Dendritic cell treated with granulocyte-macrophage colony-stimulating factor and Interleukin-4, amounts not matched to agents 40 ng/mL and 50 ng/mL, for 4 days (primary cell): ENCODE data around the gene FAM219B.
A peak's percentile ranks its signal among the peaks of the same experiment; 100 is the strongest.

Experiments
- H3K27ac Mint-ChIP-seq: one replicate; pipeline ENCODE4 v1.8.0; 2022; ENCODE audit warnings: mild to moderate bottlenecking, mixed read lengths
- H3K27me3 Mint-ChIP-seq: one replicate; pipeline ENCODE4 v1.8.0; 2022; ENCODE audit warnings: mild to moderate bottlenecking, mixed read lengths
- H3K36me3 Mint-ChIP-seq: one replicate; pipeline ENCODE4 v1.8.0; 2022; ENCODE audit warnings: low read depth, mixed read lengths
- H3K4me1 Mint-ChIP-seq: one replicate; pipeline ENCODE4 v1.8.0; 2022; ENCODE audit warnings: low read depth, mixed read lengths
- H3K4me3 Mint-ChIP-seq: one replicate; pipeline ENCODE4 v1.8.0; 2022; ENCODE audit warnings: mild to moderate bottlenecking, moderate library complexity, mixed read lengths
- H3K9me3 Mint-ChIP-seq: one replicate; pipeline ENCODE4 v1.8.0; 2022; ENCODE audit warnings: mixed read lengths
- intact Hi-C: fragments of 100-400 bp; cut with micrococcal nuclease; formaldehyde crosslinking; loops from one replicate; pipeline ENCODE4 v1.15.0; 2022

The FAM219B gene

DNA sequence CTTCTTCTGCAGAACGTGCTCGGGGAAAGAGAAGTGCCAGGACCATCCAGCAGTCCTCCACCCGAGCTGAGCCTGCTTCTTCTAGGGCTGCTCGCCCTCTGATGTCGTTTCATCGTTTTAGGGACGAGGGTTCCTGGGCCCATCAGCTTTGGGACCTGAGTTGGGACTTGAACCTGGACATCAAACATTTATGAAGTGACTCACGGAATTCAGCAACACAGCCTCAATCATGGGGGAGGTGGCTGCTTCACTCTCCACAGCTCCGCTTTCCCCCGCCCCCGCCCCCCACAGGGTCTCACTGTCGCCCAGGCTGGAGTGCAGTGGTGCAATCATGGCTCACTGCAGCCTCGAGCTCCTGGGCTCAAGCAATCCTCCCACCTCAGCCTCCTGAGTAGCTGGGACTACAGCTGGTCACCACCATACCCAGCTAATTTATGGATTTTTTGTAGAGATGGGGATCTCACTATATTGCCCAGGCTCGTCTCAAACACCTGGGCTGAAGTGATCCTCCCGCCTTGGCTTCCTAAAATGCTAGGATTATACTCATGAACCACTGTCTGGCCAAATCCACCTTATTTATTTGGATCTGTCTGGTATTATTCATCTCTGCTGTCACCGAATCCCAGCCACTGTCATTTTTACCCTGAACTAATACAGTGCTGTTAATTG lies 32.8 kb downstream of the FAM219B start:
- Mint-ChIP-seq H3K9me3 (no peaks in the 10 kb centered on the region), H3K36me3 (peaks cover 40% of the 10 kb centered on the region), H3K27me3 (peaks cover 1% of the 10 kb centered on the region), H3K4me1 (peaks cover 51% of the 10 kb centered on the region), H3K4me3 (peak overlapping the region; percentile 95), H3K27ac (peak overlapping the region; percentile 96)
- intact Hi-C loops: loop anchor here (2.0 kb wide), 1 partner anchor 17 kb away; the partner anchor contains the start of gene MPI

GRCh38 chr15:74873036-74873755 lies 33.5 kb downstream of the FAM219B start, which contains the start of gene SCAMP2:
Gene SCAMP2 (minus strand): TSS chr15:74873365. CDS start chr15:74873255, 110 bp downstream.
- no peaks in the 10 kb centered on the region for H3K9me3 Mint-ChIP-seq
- intact Hi-C loops: loop anchor here (2.0 kb wide), 1 partner anchor 18 kb away; the partner anchor contains the start of gene MPI
- H3K36me3 Mint-ChIP-seq: peaks cover 45% of the 10 kb centered on the region
- peak within 1 kb of the TSS; percentile 95 for H3K4me3 Mint-ChIP-seq
- H3K27me3 Mint-ChIP-seq: peaks cover 1% of the 10 kb centered on the region
- peak within 1 kb of the TSS; percentile 96 for H3K27ac Mint-ChIP-seq
- peaks cover 52% of the 10 kb centered on the region for H3K4me1 Mint-ChIP-seq

GRCh38 chr15:74872702-74873035 lies 34.0 kb downstream of the FAM219B start:
- H3K27me3 Mint-ChIP-seq: peaks cover 1% of the 10 kb centered on the region
- intact Hi-C loops: loop anchor here (2.0 kb wide), 1 partner anchor 18 kb away; the partner anchor contains the start of gene MPI
- peak overlapping the region; percentile 95 for H3K4me3 Mint-ChIP-seq
- H3K36me3 Mint-ChIP-seq: peaks cover 45% of the 10 kb centered on the region
- H3K4me1 Mint-ChIP-seq: peaks cover 57% of the 10 kb centered on the region
- H3K9me3 Mint-ChIP-seq: no peaks in the 10 kb centered on the region
- H3K27ac Mint-ChIP-seq: peak overlapping the region; percentile 96

DNA sequence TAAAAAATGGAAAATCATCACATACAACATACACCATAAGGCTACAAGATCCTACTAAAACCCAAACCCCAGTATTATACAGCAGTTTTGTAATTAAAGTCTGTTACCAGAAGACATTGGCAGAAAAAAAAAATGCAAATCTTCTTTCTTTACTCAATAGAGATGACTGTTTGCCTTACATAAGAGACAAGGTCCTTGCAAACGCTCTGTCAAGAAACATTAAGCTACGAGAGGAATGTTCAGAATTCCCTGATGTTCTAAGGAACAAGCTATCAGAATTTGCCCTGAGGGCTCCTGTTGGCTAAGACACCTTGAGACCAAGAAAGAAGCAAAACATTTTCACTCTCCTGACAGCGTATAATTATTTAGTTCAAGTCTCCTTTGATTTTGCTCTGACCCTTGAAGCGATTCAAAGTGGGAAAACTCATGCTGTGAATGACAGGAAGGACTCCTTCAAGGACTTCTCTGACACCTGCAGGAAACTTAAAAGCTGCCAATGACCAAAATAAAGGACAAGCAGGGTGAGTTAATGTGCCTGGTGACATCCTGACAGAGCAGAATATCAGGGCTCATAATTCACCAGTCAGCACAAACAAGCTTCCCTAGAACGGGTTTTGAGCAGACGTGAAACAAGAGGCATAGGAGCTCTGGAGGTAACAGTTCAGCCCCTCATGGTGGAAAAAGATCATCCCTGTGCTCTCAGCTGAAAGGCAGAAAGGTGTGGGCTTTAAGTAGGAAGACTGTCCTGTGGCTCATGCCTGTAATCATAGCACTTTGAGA lies 36.0 kb downstream of the FAM219B start:
- Mint-ChIP-seq H3K27me3 (peaks cover 1% of the 10 kb centered on the region), H3K4me1 (peaks cover 72% of the 10 kb centered on the region), H3K4me3 (peak overlapping the region; percentile 95), H3K36me3 (peaks cover 66% of the 10 kb centered on the region), H3K9me3 (no peaks in the 10 kb centered on the region), H3K27ac (peak overlapping the region; percentile 96)
- intact Hi-C loops: no loop called here

DNA sequence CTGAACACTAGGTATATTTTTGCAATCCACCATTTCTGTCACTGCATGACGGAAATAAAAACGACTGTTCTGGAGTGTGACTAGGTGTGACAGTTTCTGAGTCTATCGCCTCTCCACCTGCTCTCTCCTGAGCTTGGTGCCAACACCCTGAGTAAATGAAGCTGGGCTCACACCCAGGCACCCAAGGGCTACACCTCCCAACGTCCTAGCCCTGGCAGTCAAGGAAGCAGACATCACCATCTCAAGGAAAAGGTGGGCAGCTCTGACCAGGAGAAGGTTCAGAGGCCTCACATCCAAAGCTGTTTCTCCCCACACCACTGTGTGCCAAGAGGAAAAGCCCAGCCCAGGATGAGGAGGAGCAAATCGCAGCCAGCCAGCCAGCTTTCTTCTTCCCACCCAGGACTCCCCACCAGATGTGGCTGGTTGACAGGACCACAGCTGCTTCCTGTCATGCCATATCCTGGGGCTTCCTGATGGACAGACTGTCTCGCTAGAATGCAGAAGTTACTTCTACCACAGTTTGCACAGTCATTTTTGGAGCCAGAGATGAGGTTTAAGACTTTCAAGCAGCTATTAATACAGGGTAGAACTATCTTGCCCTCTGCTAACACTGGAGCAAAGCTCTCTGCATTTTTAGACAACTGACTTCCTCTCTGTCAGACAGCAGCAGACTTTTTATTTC lies 36.8 kb downstream of the FAM219B start:
- H3K9me3 Mint-ChIP-seq: no peaks in the 10 kb centered on the region
- peak overlapping the region; percentile 96 for H3K27ac Mint-ChIP-seq
- H3K36me3 Mint-ChIP-seq: peaks cover 73% of the 10 kb centered on the region
- H3K4me1 Mint-ChIP-seq: peaks cover 73% of the 10 kb centered on the region
- H3K4me3 Mint-ChIP-seq: peak overlapping the region; percentile 95
- intact Hi-C loops: no loop called here
- H3K27me3 Mint-ChIP-seq: no peaks in the 10 kb centered on the region

GRCh38 chr15:74869372-74869725 lies 37.3 kb downstream of the FAM219B start:
- Mint-ChIP-seq H3K27me3 (no peaks in the 10 kb centered on the region), H3K4me3 (peak overlapping the region; percentile 95), H3K36me3 (peaks cover 78% of the 10 kb centered on the region), H3K9me3 (no peaks in the 10 kb centered on the region), H3K4me1 (peaks cover 78% of the 10 kb centered on the region), H3K27ac (peak overlapping the region; percentile 96)
- intact Hi-C loops: no loop called here

GRCh38 chr15:74868059-74868458 lies 38.6 kb downstream of the FAM219B start:
- Mint-ChIP-seq H3K36me3 (peaks cover 89% of the 10 kb centered on the region), H3K9me3 (no peaks in the 10 kb centered on the region), H3K4me3 (peak overlapping the region; percentile 42), H3K27ac (peak overlapping the region; percentile 96), H3K4me1 (peaks cover 81% of the 10 kb centered on the region), H3K27me3 (no peaks in the 10 kb centered on the region)
- intact Hi-C loops: no loop called here

DNA sequence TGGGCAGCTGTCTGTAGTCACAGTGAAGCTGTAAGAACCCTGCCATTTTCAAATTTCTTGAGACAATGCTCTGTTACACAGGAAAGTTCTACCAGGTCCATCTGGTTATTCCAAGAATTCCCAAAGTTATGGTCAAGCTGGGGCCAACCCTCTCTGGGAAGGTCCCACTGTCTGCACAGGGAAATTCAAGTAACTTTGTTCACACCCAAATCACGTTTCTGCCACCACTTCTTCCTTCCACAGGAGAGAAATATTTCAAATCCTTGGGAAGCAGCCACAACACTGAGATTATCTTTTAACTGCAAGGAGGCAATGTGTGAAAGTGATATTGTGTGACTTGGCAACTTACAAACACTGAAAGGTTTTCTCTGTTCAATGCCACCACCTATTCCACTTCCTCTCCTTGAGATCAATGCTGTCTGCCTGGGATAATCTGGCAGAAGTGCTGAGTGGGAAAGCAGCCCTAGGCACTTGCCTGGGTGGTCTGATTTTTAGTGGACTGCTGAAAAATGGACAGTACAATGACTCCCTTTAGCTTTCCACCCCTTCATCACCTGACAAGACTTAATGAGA lies 39.1 kb downstream of the FAM219B start:
- intact Hi-C loops: loop anchor here (2.0 kb wide), 1 partner anchor 35 kb away; no protein-coding TSS in a partner anchor
- peaks cover 81% of the 10 kb centered on the region for H3K4me1 Mint-ChIP-seq
- peaks cover 89% of the 10 kb centered on the region for H3K36me3 Mint-ChIP-seq
- H3K4me3 Mint-ChIP-seq: peak overlapping the region; percentile 42
- no peaks in the 10 kb centered on the region for H3K9me3 Mint-ChIP-seq
- no peaks in the 10 kb centered on the region for H3K27me3 Mint-ChIP-seq
- H3K27ac Mint-ChIP-seq: peak overlapping the region; percentile 96

DNA sequence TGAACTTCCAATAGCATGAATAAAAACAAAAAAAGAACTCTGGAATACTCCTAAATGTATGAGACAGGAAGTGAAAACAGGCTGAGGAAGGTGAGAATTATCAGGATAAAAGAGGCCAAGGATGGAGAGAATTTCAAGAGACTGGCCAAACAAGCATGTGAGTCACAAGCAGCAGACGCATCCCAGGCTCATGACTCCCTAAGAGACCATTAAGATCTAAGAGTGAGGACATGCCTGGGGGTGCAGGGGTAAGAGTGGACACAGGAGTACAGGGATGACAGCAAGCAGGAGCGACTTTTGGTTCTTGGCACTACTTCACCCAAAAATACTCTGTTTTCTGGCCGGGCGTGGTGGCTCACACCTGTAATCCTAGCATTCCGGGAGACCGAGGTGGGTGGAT lies 40.6 kb downstream of the FAM219B start:
- H3K9me3 Mint-ChIP-seq: no peaks in the 10 kb centered on the region
- H3K4me1 Mint-ChIP-seq: peaks cover 75% of the 10 kb centered on the region
- H3K36me3 Mint-ChIP-seq: peaks cover 86% of the 10 kb centered on the region
- no peaks in the 10 kb centered on the region for H3K27me3 Mint-ChIP-seq
- intact Hi-C loops: loop anchor here (2.0 kb wide), 1 partner anchor 37 kb away; no protein-coding TSS in a partner anchor
- H3K4me3 Mint-ChIP-seq: no peak overlapping the region
- H3K27ac Mint-ChIP-seq: peak overlapping the region; percentile 96

DNA sequence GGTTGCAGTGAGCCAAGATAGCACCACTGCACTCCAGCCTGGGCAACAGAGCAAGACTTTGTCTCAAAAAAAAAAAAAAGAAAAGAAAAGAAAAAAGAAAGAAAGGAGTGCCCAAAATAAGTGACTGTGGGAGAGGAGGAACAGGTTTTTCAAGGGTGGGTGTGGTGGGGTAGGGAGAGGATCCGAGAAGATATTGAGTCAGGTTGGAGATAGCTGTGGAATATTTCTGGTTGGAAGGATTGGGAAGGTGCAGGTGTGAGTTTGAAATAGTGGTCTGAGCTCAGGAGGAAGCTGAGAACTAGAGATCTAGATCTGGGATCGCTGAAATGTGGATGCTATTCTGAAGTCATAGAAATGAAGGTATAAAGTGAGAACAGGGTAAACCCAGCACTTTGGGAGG lies 41.3 kb downstream of the FAM219B start:
- Mint-ChIP-seq H3K36me3 (peaks cover 83% of the 10 kb centered on the region), H3K4me1 (peaks cover 68% of the 10 kb centered on the region), H3K27me3 (no peaks in the 10 kb centered on the region), H3K27ac (peak overlapping the region; percentile 96), H3K4me3 (no peak overlapping the region), H3K9me3 (no peaks in the 10 kb centered on the region)
- intact Hi-C loops: no loop called here

DNA sequence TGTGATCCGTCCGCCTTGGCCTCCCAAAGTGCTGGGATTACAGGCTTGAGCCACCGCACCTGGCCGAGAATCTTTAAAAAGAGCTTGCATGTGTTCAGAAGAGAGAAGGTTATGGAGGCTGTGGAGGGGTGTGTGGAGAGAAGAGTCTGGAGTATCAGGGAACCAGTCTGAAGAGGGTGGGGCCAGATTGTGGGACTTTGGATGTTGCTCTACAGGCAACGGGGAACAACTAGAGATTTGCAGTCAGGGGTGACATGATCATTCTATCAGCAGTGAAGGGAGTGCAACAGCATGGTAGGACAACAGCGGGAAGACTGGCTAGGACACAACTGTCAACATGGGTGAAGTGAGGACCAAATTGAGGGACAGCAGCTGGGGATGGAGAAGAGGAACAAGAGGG lies 42.4 kb downstream of the FAM219B start:
- H3K4me1 Mint-ChIP-seq: peaks cover 65% of the 10 kb centered on the region
- peaks cover 78% of the 10 kb centered on the region for H3K36me3 Mint-ChIP-seq
- peak overlapping the region; percentile 96 for H3K27ac Mint-ChIP-seq
- intact Hi-C loops: no loop called here
- H3K4me3 Mint-ChIP-seq: no peak overlapping the region
- H3K9me3 Mint-ChIP-seq: no peaks in the 10 kb centered on the region
- no peaks in the 10 kb centered on the region for H3K27me3 Mint-ChIP-seq

DNA sequence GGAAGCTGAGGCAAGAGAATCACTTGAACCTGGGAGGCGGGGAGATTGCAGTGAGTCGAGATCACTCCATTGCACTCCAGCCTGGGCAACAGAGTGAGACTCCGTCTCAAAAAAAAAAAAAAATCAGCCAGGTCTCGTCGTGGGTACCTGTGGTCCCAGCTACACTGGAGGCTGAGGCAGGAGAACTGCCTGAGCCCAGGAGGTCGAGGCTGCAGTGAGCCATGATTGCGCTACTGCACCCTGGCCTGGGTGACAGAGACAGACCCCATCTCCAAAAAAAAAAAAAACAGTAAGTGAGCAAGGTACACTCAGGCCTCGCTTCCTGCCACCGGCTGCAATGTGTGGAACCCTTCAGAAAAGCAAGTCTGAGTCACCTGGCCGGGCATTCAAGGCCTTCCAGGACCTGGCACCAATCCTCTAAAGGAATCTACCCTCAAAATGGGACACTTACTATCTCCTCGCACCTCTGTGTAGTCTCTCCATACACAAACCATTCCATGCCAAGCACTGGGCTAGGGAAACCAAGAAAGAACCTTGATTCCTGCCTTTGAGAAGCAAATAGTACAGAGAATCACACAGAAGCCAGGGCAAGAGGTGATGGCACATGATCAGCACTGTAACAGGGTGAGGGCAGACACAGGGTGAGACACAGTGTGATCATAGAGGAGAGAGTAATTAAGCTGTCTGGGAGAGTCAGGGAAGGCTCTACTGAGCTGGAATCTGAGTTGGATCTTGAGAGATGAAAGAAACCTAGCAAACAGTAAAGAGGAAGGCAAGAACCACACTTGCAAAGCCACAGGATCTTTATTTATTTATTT lies 43.2 kb downstream of the FAM219B start:
- Mint-ChIP-seq H3K9me3 (no peaks in the 10 kb centered on the region), H3K4me3 (no peak overlapping the region), H3K27ac (peak overlapping the region; percentile 96), H3K36me3 (peaks cover 80% of the 10 kb centered on the region), H3K4me1 (peaks cover 72% of the 10 kb centered on the region), H3K27me3 (no peaks in the 10 kb centered on the region)
- intact Hi-C loops: no loop called here
